ENCODE measurements around the gene SIGLEC9. TPM values are rescaled to one million over a fixed set of nuclear protein-coding genes. Genes with fewer than 3 reads are reported as not detected.

The SIGLEC9 gene
- total RNA-seq, 2 donors from 2014 or later, result 0.33 to 1.3 TPM

DNA sequence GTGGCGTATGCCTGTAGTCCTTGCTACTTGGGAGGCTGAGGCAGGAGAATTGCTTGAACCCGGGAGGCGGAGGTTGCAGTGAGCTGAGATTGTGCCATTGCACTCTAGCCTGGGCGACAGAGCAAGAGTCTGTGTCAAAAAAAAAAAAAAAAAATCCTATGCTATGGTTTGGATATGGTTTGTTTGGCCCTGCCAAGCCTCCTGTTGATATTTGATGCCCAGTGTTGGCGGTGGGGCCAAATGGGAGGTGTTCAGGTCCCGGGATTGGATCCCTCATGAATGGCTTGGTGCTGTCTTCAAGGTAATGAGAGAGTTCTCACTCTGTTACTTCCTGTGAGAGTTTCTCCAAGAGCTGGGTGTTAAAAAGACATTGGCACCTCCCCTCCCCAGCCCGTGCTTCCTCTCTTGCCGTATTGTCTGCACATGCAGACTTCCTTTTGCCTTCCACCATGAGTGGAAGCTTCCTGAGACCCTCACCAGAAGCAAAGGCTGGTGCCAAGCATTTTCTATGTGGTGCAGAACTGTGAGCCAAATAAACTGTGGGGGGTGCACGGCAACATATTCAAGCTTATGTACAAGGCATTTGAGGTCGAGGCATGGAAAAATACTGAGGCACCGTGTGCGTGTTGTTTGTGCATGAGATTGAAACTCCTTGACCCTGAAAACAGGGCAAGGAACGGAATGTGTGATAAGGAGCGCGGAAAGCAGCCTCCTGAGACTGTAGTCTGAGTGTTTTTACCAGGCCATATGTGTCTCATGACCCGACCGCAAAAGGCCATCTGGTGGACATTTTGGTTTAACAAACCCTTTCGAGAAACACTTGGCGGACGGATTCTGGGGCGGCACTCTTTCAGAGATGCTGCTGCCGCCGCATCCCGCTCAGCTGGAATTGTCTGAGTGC is 7.3 kb downstream of the SIGLEC9 start:
- Histone ChIP-seq H3K4me1 (peaks cover 8% of the 10 kb centered on the region), H3K4me3 (no peak overlapping the region), H3K36me3 (replicated peaks in 1 of 2; ENCODE audit: insufficient read depth in 1 of 2, low read depth in 2 of 2) (no peaks in the 10 kb centered on the region), H3K9me3 (no peaks in the 10 kb centered on the region), H3K27me3 (no peaks in the 10 kb centered on the region), H3K27ac (peak overlapping the region in 1 of 4 donors; percentile 8)
- intact Hi-C loops (cut with DNase I), result no loop called here
- DNase-seq (peak in 3 of 4 donors; percentile 25 to 63 (median 43)), ATAC-seq (peak; percentile 63)
- 44 to 49% methylated on average over 24 of the region's 24 CpGs for WGBS, 2 donors
- TF ChIP-seq POLR2A (IDR thresholded peaks at IDR 0.05) (peak in 1 of 3 donors; percentile 7), CTCF (IDR thresholded peaks at IDR 0.05) (no peak)

DNA sequence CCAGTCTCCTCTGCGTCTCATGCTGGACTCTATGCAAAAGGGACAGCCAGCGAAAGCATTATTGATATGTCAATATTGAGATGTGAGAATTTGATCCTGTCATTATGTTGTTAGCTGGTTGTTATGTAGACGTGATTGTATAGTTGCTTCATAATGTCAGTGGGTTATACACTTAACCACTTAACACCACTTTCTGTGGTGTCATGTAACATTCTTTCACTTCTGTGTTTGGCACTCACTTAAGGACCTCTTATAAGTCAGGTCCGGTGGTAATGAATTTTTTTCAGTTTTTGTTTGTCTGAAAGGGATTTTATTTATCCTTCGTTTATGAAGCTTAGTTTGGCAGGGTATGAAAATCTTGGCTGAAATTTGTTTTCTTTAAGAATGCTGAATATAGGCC is 10.3 kb downstream of the SIGLEC9 start:
- 63 to 74% methylated on average over 5 of the region's 5 CpGs for WGBS, 2 donors
- Histone ChIP-seq H3K4me3 (no peak overlapping the region), H3K27ac (no peak overlapping the region), H3K27me3 (no peaks in the 10 kb centered on the region), H3K9me3 (no peaks in the 10 kb centered on the region), H3K4me1 (peaks cover 8% of the 10 kb centered on the region), H3K36me3 (replicated peaks in 1 of 2; ENCODE audit: insufficient read depth in 1 of 2, low read depth in 2 of 2) (no peaks in the 10 kb centered on the region)
- TF ChIP-seq POLR2A (IDR thresholded peaks at IDR 0.05) (no peak), CTCF (IDR thresholded peaks at IDR 0.05) (no peak)
- ATAC-seq (no peak), DNase-seq (no peak)
- intact Hi-C loops (cut with DNase I), result no loop called here

GRCh38 chr19:51135986-51136762 is 11.5 kb downstream of the SIGLEC9 start:
- Histone ChIP-seq H3K4me1 (peaks cover 8% of the 10 kb centered on the region), H3K4me3 (no peak overlapping the region), H3K27ac (peak overlapping the region in 1 of 4 donors; percentile 73), H3K36me3 (replicated peaks in 1 of 2; ENCODE audit: insufficient read depth in 1 of 2, low read depth in 2 of 2) (no peaks in the 10 kb centered on the region), H3K9me3 (no peaks in the 10 kb centered on the region), H3K27me3 (no peaks in the 10 kb centered on the region)
- 49 to 53% methylated on average over 8 of the region's 8 CpGs for WGBS, 2 donors
- DNase-seq, result no peak
- intact Hi-C loops (cut with DNase I), result no loop called here
- no peak for ATAC-seq
- TF ChIP-seq CTCF (IDR thresholded peaks at IDR 0.05) (no peak), POLR2A (IDR thresholded peaks at IDR 0.05) (no peak)

- no peak for ATAC-seq
- peak in 1 of 4 donors; percentile 60 for DNase-seq
- Histone ChIP-seq H3K4me1 (peaks cover 5% of the 10 kb centered on the region), H3K4me3 (no peak overlapping the region), H3K27ac (peak overlapping the region in 2 of 4 donors; percentile 8 to 73), H3K27me3 (no peaks in the 10 kb centered on the region), H3K36me3 (replicated peaks in 1 of 2; ENCODE audit: insufficient read depth in 1 of 2, low read depth in 2 of 2) (no peaks in the 10 kb centered on the region), H3K9me3 (no peaks in the 10 kb centered on the region)
- TF ChIP-seq CTCF (IDR thresholded peaks at IDR 0.05) (no peak), POLR2A (IDR thresholded peaks at IDR 0.05) (peak in 1 of 3 donors; percentile 39)
- 52 to 64% methylated on average over 12 of the region's 12 CpGs for WGBS, 2 donors
- intact Hi-C loops (cut with DNase I), result no loop called here
Observed at GRCh38 chr19:51136851-51137551, 12.3 kb downstream of the SIGLEC9 start.
